NOMO-1 (cell line): Measurements from ENCODE around the gene COQ7.
A peak's percentile ranks its signal among the peaks of the same experiment; 100 is the strongest.

Source experiments
- DNase-seq, 2 experiments: peaks; one replicate each; lab custom pipeline; 2025; ENCODE audit not compliant: unreplicated experiment in 2 of 2; lab: John Stamatoyannopoulos, UW

The COQ7 gene

GRCh38 chr16:19067349-19068236 is at the start of gene COQ7:
COQ7 (plus strand) TSS chr16:19067614; CDS start chr16:19067665, 51 bp downstream.
- peak; percentile 98 to 99 for DNase-seq

GRCh38 chr16:19020689-19021088 is 46.7 kb upstream of the COQ7 start:
- DNase-seq = no peak

- no peak for DNase-seq
Observed at GRCh38 chr16:19021747-19022146, 45.7 kb upstream of the COQ7 start.

GRCh38 chr16:19027416-19027815 is 40.0 kb upstream of the COQ7 start:
- no peak for DNase-seq

GRCh38 chr16:19029980-19030379 is 37.4 kb upstream of the COQ7 start:
- DNase-seq = no peak

GRCh38 chr16:19031738-19032137 is 35.7 kb upstream of the COQ7 start:
- no peak for DNase-seq

GRCh38 chr16:19033761-19034160 is 33.7 kb upstream of the COQ7 start:
- DNase-seq = no peak

GRCh38 chr16:19040400-19040799 is 27.0 kb upstream of the COQ7 start:
- DNase-seq = no peak

GRCh38 chr16:19044769-19045168 is 22.6 kb upstream of the COQ7 start:
- DNase-seq = no peak

- DNase-seq = no peak
Observed at GRCh38 chr16:19046062-19046461, 21.4 kb upstream of the COQ7 start.

GRCh38 chr16:19062706-19063105 is 4.7 kb upstream of the COQ7 start:
- no peak for DNase-seq

GRCh38 chr16:19066988-19067348 is 446 bp upstream of the COQ7 start:
- no peak for DNase-seq

GRCh38 chr16:19068237-19068815 is 912 bp downstream of the COQ7 start:
- DNase-seq = no peak

- DNase-seq = peak; percentile 34 to 65
Observed at GRCh38 chr16:19071811-19072777, 4.7 kb downstream of the COQ7 start.

GRCh38 chr16:19073344-19073743 is 5.9 kb downstream of the COQ7 start:
- DNase-seq = peak; percentile 43 to 51

GRCh38 chr16:19073863-19074262 is 6.4 kb downstream of the COQ7 start:
- no peak for DNase-seq

GRCh38 chr16:19075511-19075910 is 8.1 kb downstream of the COQ7 start:
- no peak for DNase-seq

GRCh38 chr16:19077879-19078278 is 10.5 kb downstream of the COQ7 start:
- no peak for DNase-seq

- no peak for DNase-seq
Observed at GRCh38 chr16:19083670-19084069, 16.3 kb downstream of the COQ7 start.

- no peak for DNase-seq
Observed at GRCh38 chr16:19084139-19084538, 16.7 kb downstream of the COQ7 start.

- DNase-seq = no peak
Observed at GRCh38 chr16:19084879-19085278, 17.5 kb downstream of the COQ7 start.
